Osteocyte (in vitro differentiated cells): Measurements from ENCODE around the gene STXBP4. TPM values are rescaled to one million over a fixed set of nuclear protein-coding genes. Genes with fewer than 3 reads are reported as not detected.

ENCODE experiments used
- DNase-seq: peaks from one replicate; pipeline ENCODE4 v3.0.0; 2021; ENCODE audit warnings: mixed read lengths; ENCODE audit not compliant: unreplicated experiment; ENCODE audit errors: extremely low spot score
- H3K27ac Mint-ChIP-seq: one replicate; pipeline ENCODE4 v1.8.0; 2021; ENCODE audit warnings: mild to moderate bottlenecking, mixed read lengths; ENCODE audit not compliant: unreplicated experiment
- H3K27me3 Mint-ChIP-seq: one replicate; pipeline ENCODE4 v1.8.0; 2021; ENCODE audit warnings: mixed read lengths; ENCODE audit not compliant: unreplicated experiment
- H3K36me3 Mint-ChIP-seq: one replicate; pipeline ENCODE4 v1.8.0; 2021; ENCODE audit warnings: mixed read lengths; ENCODE audit not compliant: unreplicated experiment
- H3K4me1 Mint-ChIP-seq: one replicate; pipeline ENCODE4 v1.8.0; 2021; ENCODE audit warnings: mixed read lengths; ENCODE audit not compliant: unreplicated experiment
- H3K4me3 Mint-ChIP-seq: one replicate; pipeline ENCODE4 v1.8.0; 2021; ENCODE audit warnings: mild to moderate bottlenecking, moderate library complexity, mixed read lengths; ENCODE audit not compliant: unreplicated experiment
- H3K9me3 Mint-ChIP-seq: one replicate; pipeline ENCODE4 v1.8.0; 2021; ENCODE audit warnings: mixed read lengths; ENCODE audit not compliant: unreplicated experiment
- CTCF ChIP-seq: fragments of 200-600 bp; sonication (generic); IDR thresholded peaks from 2 replicates; pipeline ENCODE4 v1.5.0; 2021; ENCODE audit warnings: antibody characterized with exemption, mild to moderate bottlenecking, moderate library complexity
- total RNA-seq: library from RNA; stranded (reverse); gene quantifications from 2 replicates; pipeline ENCODE4 v1.2.1, GENCODE V29; 2021

STXBP4 gene
- total RNA-seq, 1 donor from 2014 or later = 20.8 TPM

GRCh38 chr17:55166506-55166905 lies 197.9 kb downstream of the STXBP4 start:
- no peak for DNase-seq
- no peak for TF ChIP-seq CTCF
- H3K36me3 Mint-ChIP-seq = peaks cover 8% of the 10 kb centered on the region
- H3K4me1 Mint-ChIP-seq = peaks cover 31% of the 10 kb centered on the region
- H3K27ac Mint-ChIP-seq = no peak overlapping the region
- H3K4me3 Mint-ChIP-seq = no peak overlapping the region
- H3K27me3 Mint-ChIP-seq = no peaks in the 10 kb centered on the region
- H3K9me3 Mint-ChIP-seq = peaks cover 6% of the 10 kb centered on the region

- Mint-ChIP-seq H3K4me3 (no peak overlapping the region), H3K9me3 (peaks cover 2% of the 10 kb centered on the region), H3K4me1 (peaks cover 25% of the 10 kb centered on the region), H3K36me3 (peaks cover 8% of the 10 kb centered on the region), H3K27me3 (no peaks in the 10 kb centered on the region), H3K27ac (no peak overlapping the region)
- no peak for DNase-seq
- TF ChIP-seq CTCF = no peak
Measured at GRCh38 chr17:55167024-55167725, 198.6 kb downstream of the STXBP4 start.

- DNase-seq = no peak
- Mint-ChIP-seq H3K27ac (no peak overlapping the region), H3K36me3 (peaks cover 12% of the 10 kb centered on the region), H3K9me3 (peaks cover 3% of the 10 kb centered on the region), H3K4me3 (no peak overlapping the region), H3K27me3 (no peaks in the 10 kb centered on the region), H3K4me1 (peaks cover 7% of the 10 kb centered on the region)
- TF ChIP-seq CTCF = no peak
Measured at GRCh38 chr17:55168958-55169687, 200.6 kb downstream of the STXBP4 start.

- Mint-ChIP-seq H3K9me3 (peaks cover 10% of the 10 kb centered on the region), H3K27me3 (no peaks in the 10 kb centered on the region), H3K27ac (no peak overlapping the region), H3K4me1 (peaks cover 15% of the 10 kb centered on the region), H3K36me3 (peaks cover 13% of the 10 kb centered on the region), H3K4me3 (no peak overlapping the region)
- DNase-seq = no peak
- no peak for TF ChIP-seq CTCF
Measured at GRCh38 chr17:55171634-55172328, 203.2 kb downstream of the STXBP4 start.

GRCh38 chr17:55172612-55173011 lies 204.0 kb downstream of the STXBP4 start:
- Mint-ChIP-seq H3K36me3 (peaks cover 12% of the 10 kb centered on the region), H3K4me3 (no peak overlapping the region), H3K27ac (no peak overlapping the region), H3K4me1 (peaks cover 20% of the 10 kb centered on the region), H3K27me3 (no peaks in the 10 kb centered on the region), H3K9me3 (peaks cover 10% of the 10 kb centered on the region)
- no peak for TF ChIP-seq CTCF
- DNase-seq = no peak
